Myometrial cell (primary cell): ENCODE measurements around the gene MPV17L2. TPM values are rescaled to one million over a fixed set of nuclear protein-coding genes. Genes with fewer than 3 reads are reported as not detected.

Source experiments
- total RNA-seq: library from RNA; depleted of rRNA; stranded (reverse); fragments of >200 nt; gene quantifications from 2 replicates; pipeline ENCODE4 v1.2.3, GENCODE V29; 2015

The MPV17L2 gene
- total RNA-seq, result 15.0 and 45.7 TPM in 2 replicates

GRCh38 chr19:18192673-18193387 is at the start of gene MPV17L2:
Gene MPV17L2, plus strand, starts transcription at chr19:18193218. Its CDS starts 64 bp downstream, at chr19:18193282.

GRCh38 chr19:18152817-18153555 is 40.0 kb upstream of the MPV17L2 start, which contains the start of gene PIK3R2:
Gene PIK3R2, plus strand, starts transcription at chr19:18153163. Its CDS starts 2,717 bp downstream, at chr19:18155880.

GRCh38 chr19:18173572-18174288 is 19.3 kb upstream of the MPV17L2 start, which contains the start of gene IFI30:
Gene IFI30, plus strand, starts transcription at chr19:18173813. Its CDS starts 29 bp downstream, at chr19:18173842.

GRCh38 chr19:18203863-18204393 is 10.9 kb downstream of the MPV17L2 start, which contains the start of gene RAB3A:
Gene RAB3A, minus strand, starts transcription at chr19:18204042. Its CDS starts 1,302 bp downstream, at chr19:18202740.

GRCh38 chr19:18225702-18226468 is 32.9 kb downstream of the MPV17L2 start, which contains the start of gene PDE4C:
Gene PDE4C, minus strand, starts transcription at chr19:18226438. Its CDS starts 23 bp downstream, at chr19:18226415.

Other genes with a start within 250 kb of the MPV17L2 start
- not detected in 2 replicates for gene KCNN1, start 226.1 kb upstream of the MPV17L2 start, total RNA-seq
- gene ARRDC2, start 185.0 kb upstream of the MPV17L2 start, total RNA-seq, result 8.3 and 14.7 TPM in 2 replicates
- 0.18 TPM in 1 of 2 replicates, not detected in the other for gene IL12RB1, start 106.3 kb upstream of the MPV17L2 start, total RNA-seq
- gene MAST3, start 95.4 kb upstream of the MPV17L2 start, total RNA-seq, result 4.3 and 7.2 TPM in 2 replicates
- 13.8 and 19.1 TPM in 2 replicates for gene PIK3R2, start 40.1 kb upstream of the MPV17L2 start, total RNA-seq
- not detected in 2 replicates for gene IFI30, start 19.4 kb upstream of the MPV17L2 start, total RNA-seq
- 0.18 and 1.4 TPM in 2 replicates for gene RAB3A, start 10.8 kb downstream of the MPV17L2 start, total RNA-seq
- not detected in 2 replicates for gene PDE4C, start 33.2 kb downstream of the MPV17L2 start, total RNA-seq
- gene IQCN, start 81.2 kb downstream of the MPV17L2 start, total RNA-seq, result 2.0 TPM in 1 of 2 replicates, not detected in the other
- gene JUND, start 88.4 kb downstream of the MPV17L2 start, total RNA-seq, result 212 and 278 TPM in 2 replicates
- gene LSM4, start 129.9 kb downstream of the MPV17L2 start, total RNA-seq, result 319 and 384 TPM in 2 replicates
- 13.3 and 22.0 TPM in 2 replicates for gene PGPEP1, start 147.4 kb downstream of the MPV17L2 start, total RNA-seq
- gene GDF15, start 192.9 kb downstream of the MPV17L2 start, total RNA-seq, result 92.8 and 101 TPM in 2 replicates
- 0.18 TPM in 1 of 2 replicates, not detected in the other for gene LRRC25, start 204.4 kb downstream of the MPV17L2 start, total RNA-seq
- gene SSBP4, start 226.2 kb downstream of the MPV17L2 start, total RNA-seq, result 178 and 184 TPM in 2 replicates
- gene ISYNA1, start 244.9 kb downstream of the MPV17L2 start, total RNA-seq, result 25.7 and 38.8 TPM in 2 replicates